Psoas muscle (tissue), 8 donors: ENCODE measurements around the gene KCNIP2. TPM values are rescaled to one million over a fixed set of nuclear protein-coding genes. Genes with fewer than 3 reads are reported as not detected.

Experiments
- ATAC-seq, 4 donors: fragments of 200-7000 bp; cut with Tn5 transposase; one replicate each; pipeline ENCODE4 v1.9.1; 2020; ENCODE audit warnings: moderate library complexity in 3 of 4, mild to moderate bottlenecking in 2 of 4
- DNase-seq, 2 donors: peaks; one replicate each; pipeline ENCODE4 v3.0.0-alpha.2; 2020
- H3K27ac ChIP-seq: fragments of 200-600 bp; one replicate; pipeline ENCODE4 v1.8.0; 2022
- H3K27me3 ChIP-seq, 3 donors: fragments of 200-600 bp in 1 of 3; one replicate each; pipeline versions ENCODE4 v1.6.1 to v1.8.0; 2013 to 2022; ENCODE audit warnings: low read length in 2 of 3, mild to moderate bottlenecking in 2 of 3, moderate library complexity in 1 of 3; ENCODE audit not compliant: insufficient read depth in 3 of 3
- H3K36me3 ChIP-seq, 2 donors: fragments of 200-600 bp in 1 of 2; one replicate each; pipeline versions ENCODE4 v1.6.1 to v1.8.0; 2013 to 2022; ENCODE audit warnings: low read depth in 1 of 2, mild to moderate bottlenecking in 1 of 2, moderate library complexity in 1 of 2; ENCODE audit not compliant: insufficient read depth in 1 of 2
- H3K4me1 ChIP-seq: fragments of 200-600 bp; one replicate; pipeline ENCODE4 v1.8.0; 2022
- H3K4me3 ChIP-seq: fragments of 200-600 bp; one replicate; pipeline ENCODE4 v1.8.0; 2022; ENCODE audit warnings: mild to moderate bottlenecking
- H3K9me3 ChIP-seq: fragments of 200-600 bp; one replicate; pipeline ENCODE4 v1.8.0; 2022
- WGBS, 3 donors: extraction: QIAGEN DNeasy Blood & Tissue Kit; methylation state at CpG; one replicate each; pipeline versions ENCODE4 v1.1.6 to v1.1.7; 2013; 5-methylcytosine and 5-hydroxymethylcytosine counted together
- intact Hi-C, 2 donors: fragments of 100-400 bp; cut with DNase I; formaldehyde crosslinking; loops; one replicate each; pipeline versions ENCODE4 v1.11.0 to v1.14.2; 2022
- polyA plus RNA-seq, 3 donors: library from polyadenylated mRNA; stranded (reverse); fragments of 200-250 nt; gene quantifications; one replicate each; pipeline ENCODE4 v1.2.3, GENCODE V29; 2013
- total RNA-seq, 4 donors: library from RNA; stranded (reverse); fragmentation: NEBNext Ultra II Directional in 2 of 4; extraction: Animal tissue kit (Norgen Biotek cat#: 25700) in 2 of 4; gene quantifications; one replicate each; pipeline versions ENCODE4 v1.2.1 to v1.2.4, GENCODE V29; 2021 to 2023
- TF ChIP-seq, protein P1 (sequence below): fragments of 200-600 bp; IDR thresholded peaks from one replicate; pipeline ENCODE4 v1.8.0; 2022; ENCODE audit warnings: antibody characterized with exemption
- donor health status: healthy with polysubstance abuse.
- donor health status: DM: no; HTN: no; CAD: no; lungs with moderate emphysema.
- donor health status: Bipolar disorder and iron deficiency.
- donor health status: healthy.
- donor health status: DM: yes; HTN: yes; CAD: no.
- donor health status: DM: no; HTN: no; CAD: no.
- donor health status: DM: no; HTN: no; CAD: no.
- donor health status: DM: yes; HTN: yes; CAD: no.

Gene KCNIP2
- total and polyA plus RNA-seq, 7 donors: 0.58 to 5.9 (median 1.2) TPM

DNA sequence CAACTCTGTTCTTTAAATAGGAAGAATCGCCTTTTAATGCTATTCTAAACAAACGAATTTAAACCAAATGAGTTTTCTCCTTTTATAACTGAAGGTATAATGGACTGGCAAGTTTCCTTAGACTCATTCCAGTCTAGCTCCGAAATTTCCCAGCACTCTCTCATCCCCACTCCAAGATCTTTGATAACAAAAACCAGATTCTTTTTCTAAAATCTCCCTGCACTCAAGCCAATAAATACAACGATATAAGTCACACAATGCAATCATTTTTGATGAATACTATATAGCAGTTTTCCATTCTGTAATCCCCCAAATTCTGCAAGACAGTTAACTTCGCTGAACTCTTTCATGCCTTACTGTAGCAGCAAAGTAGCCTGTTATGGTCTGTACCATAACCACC, 27.2 kb downstream of the KCNIP2 start:
- Histone ChIP-seq H3K4me1 (peaks cover 49% of the 10 kb centered on the region), H3K9me3 (no peaks in the 10 kb centered on the region), H3K36me3 (peaks cover 0 to 10% of the 10 kb centered on the region in 2 donors), H3K27me3 (no peaks in the 10 kb centered on the region), H3K27ac (peak overlapping the region; percentile 93), H3K4me3 (peak overlapping the region; percentile 93)
- intact Hi-C loops: loop anchor here (5.0 kb wide), 2 partner anchors 336 to 826 kb away; partner anchors contain the start of genes NOLC1 (in 1 of the 2) and TRIM8 (in 1 of the 2)
- no peak for ATAC-seq
- DNase-seq: no peak
- 1 to 2% (median 1%) methylated on average over 5 of the region's 5 CpGs for WGBS, 3 donors
- TF ChIP-seq, protein P1, sequence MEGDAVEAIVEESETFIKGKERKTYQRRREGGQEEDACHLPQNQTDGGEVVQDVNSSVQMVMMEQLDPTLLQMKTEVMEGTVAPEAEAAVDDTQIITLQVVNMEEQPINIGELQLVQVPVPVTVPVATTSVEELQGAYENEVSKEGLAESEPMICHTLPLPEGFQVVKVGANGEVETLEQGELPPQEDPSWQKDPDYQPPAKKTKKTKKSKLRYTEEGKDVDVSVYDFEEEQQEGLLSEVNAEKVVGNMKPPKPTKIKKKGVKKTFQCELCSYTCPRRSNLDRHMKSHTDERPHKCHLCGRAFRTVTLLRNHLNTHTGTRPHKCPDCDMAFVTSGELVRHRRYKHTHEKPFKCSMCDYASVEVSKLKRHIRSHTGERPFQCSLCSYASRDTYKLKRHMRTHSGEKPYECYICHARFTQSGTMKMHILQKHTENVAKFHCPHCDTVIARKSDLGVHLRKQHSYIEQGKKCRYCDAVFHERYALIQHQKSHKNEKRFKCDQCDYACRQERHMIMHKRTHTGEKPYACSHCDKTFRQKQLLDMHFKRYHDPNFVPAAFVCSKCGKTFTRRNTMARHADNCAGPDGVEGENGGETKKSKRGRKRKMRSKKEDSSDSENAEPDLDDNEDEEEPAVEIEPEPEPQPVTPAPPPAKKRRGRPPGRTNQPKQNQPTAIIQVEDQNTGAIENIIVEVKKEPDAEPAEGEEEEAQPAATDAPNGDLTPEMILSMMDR: no peak

DNA sequence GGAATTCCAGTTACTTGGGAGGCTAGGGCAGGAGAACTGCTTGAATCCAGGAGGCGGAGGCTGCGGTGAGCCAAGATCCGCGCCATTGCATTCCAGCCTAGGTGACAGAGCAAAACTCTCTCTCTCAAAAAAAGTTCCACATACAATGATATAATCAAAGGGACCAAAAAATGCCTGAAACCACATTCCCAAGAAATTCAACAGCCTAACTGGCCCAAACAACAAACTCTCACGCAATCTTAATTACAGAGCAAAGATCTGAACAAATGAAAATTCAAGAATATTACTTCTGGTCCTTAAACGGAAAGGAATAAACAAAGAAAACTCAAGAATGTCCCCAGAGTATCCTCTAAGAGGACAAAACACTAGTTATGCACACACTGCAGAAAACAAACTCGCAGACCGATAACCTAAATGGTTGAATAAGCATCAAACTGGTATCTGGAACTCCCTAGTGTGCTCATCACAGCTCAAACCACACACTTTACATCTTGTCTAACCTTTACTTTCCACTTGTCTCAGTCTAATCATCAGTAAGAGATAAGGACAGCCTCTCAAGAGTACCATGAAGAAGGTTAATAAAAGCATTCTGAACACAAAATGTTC, 29.0 kb downstream of the KCNIP2 start:
- H3K27me3 ChIP-seq: no peaks in the 10 kb centered on the region
- peaks cover 48% of the 10 kb centered on the region for H3K4me1 ChIP-seq
- peaks cover 0 to 29% of the 10 kb centered on the region in 2 donors for H3K36me3 ChIP-seq
- ATAC-seq: no peak
- no peaks in the 10 kb centered on the region for H3K9me3 ChIP-seq
- intact Hi-C loops: loop anchor here (5.0 kb wide), 2 partner anchors 338 to 828 kb away; partner anchors contain the start of genes NOLC1 (in 1 of the 2) and TRIM8 (in 1 of the 2)
- H3K4me3 ChIP-seq: peak overlapping the region; percentile 93
- H3K27ac ChIP-seq: peak overlapping the region; percentile 23
- WGBS, 3 donors: 61 to 71% (median 69%) methylated on average over 8 of the region's 8 CpGs
- no peak for DNase-seq
- TF ChIP-seq, protein P1: no peak

DNA sequence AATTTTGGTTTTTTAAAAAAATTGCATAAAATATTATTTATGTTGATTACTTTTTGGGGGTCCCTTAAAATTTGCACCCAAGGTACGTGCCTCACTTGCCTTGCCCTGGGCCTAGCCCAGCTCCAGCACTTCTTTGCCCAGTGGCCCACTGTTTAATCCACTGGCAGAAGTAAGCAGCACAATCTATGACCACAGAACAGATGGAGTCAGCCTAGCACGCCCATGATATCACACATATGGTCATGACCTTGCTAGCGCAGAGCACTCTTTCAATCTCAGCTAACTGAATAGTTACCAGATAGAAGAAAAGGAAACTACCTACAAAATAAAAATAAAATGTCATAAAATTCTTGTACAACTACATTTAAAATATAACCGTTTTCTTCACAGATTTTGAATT, 31.0 kb downstream of the KCNIP2 start:
- Histone ChIP-seq H3K4me1 (peaks cover 40% of the 10 kb centered on the region), H3K27me3 (no peaks in the 10 kb centered on the region), H3K9me3 (no peaks in the 10 kb centered on the region), H3K36me3 (peaks cover 0 to 48% of the 10 kb centered on the region in 2 donors), H3K27ac (peak overlapping the region; percentile 27), H3K4me3 (no peak overlapping the region)
- DNase-seq (no peak), ATAC-seq (peak in 3 of 4 donors; percentile 34 to 59 (median 52))
- 55 to 77% (median 56%) methylated on average over 4 of the region's 4 CpGs for WGBS, 3 donors
- intact Hi-C loops: no loop called here
- TF ChIP-seq, protein P1: no peak

- TF ChIP-seq, protein P1: no peak
- intact Hi-C loops: loop anchor here in 1 of 2 donors (10.0 kb wide), 1 partner anchor 872 kb away; no protein-coding TSS in a partner anchor
- WGBS, 3 donors: 73 to 85% (median 82%) methylated on average over 1 of the region's 1 CpG
- DNase-seq (no peak), ATAC-seq (no peak)
- no peaks in the 10 kb centered on the region for H3K27me3 ChIP-seq
- no peak overlapping the region for H3K4me3 ChIP-seq
- peaks cover 6% of the 10 kb centered on the region for H3K4me1 ChIP-seq
- H3K27ac ChIP-seq: no peak overlapping the region
- peaks cover 7 to 100% of the 10 kb centered on the region in 2 donors for H3K36me3 ChIP-seq
- no peaks in the 10 kb centered on the region for H3K9me3 ChIP-seq
Measured at GRCh38 chr10:101807158-101807557, 36.4 kb downstream of the KCNIP2 start.
